Measurements from ENCODE around the gene RAB10. TPM values are rescaled to one million over a fixed set of nuclear protein-coding genes. Genes with fewer than 3 reads are reported as not detected.

RAB10 gene
- total RNA-seq, 2 donors from 2014 or later, result 118 to 139 TPM

- Histone ChIP-seq H3K4me1 (replicated peaks) (no peaks in the 10 kb centered on the region), H3K4me3 (no peak overlapping the region), H3K36me3 (no peaks in the 10 kb centered on the region), H3K27me3 (replicated peaks; ENCODE audit: insufficient read depth) (no peaks in the 10 kb centered on the region), H3K9me3 (no peaks in the 10 kb centered on the region), H3K27ac (no peak overlapping the region)
- intact Hi-C loops (cut with DNase I), result no loop called here
- DNase-seq (ENCODE audit: low spot score), result no peak
- TF ChIP-seq CTCF (IDR thresholded peaks at IDR 0.05) (no peak), POLR2A (IDR thresholded peaks at IDR 0.05) (no peak), POLR2AphosphoS5 (IDR thresholded peaks at IDR 0.05) (no peak)
- over 99% methylated on average over 11 of the region's 11 CpGs for WGBS
Observed at GRCh38 chr2:26182887-26183630, 149.2 kb downstream of the RAB10 start.

GRCh38 chr2:26184121-26184520 is 150.2 kb downstream of the RAB10 start:
- TF ChIP-seq CTCF (IDR thresholded peaks at IDR 0.05) (no peak), POLR2A (IDR thresholded peaks at IDR 0.05) (no peak), POLR2AphosphoS5 (IDR thresholded peaks at IDR 0.05) (no peak)
- Histone ChIP-seq H3K27ac (no peak overlapping the region), H3K27me3 (replicated peaks; ENCODE audit: insufficient read depth) (no peaks in the 10 kb centered on the region), H3K4me3 (peak overlapping the region in 1 of 2 donors; percentile 35), H3K4me1 (replicated peaks) (no peaks in the 10 kb centered on the region), H3K36me3 (no peaks in the 10 kb centered on the region), H3K9me3 (no peaks in the 10 kb centered on the region)
- DNase-seq (ENCODE audit: low spot score), result no peak
- intact Hi-C loops (cut with DNase I), result no loop called here
- WGBS, result 81% methylated on average over 34 of the region's 34 CpGs

- Histone ChIP-seq H3K4me3 (peak overlapping the region; percentile 32 to 35), H3K27ac (no peak overlapping the region), H3K27me3 (replicated peaks; ENCODE audit: insufficient read depth) (no peaks in the 10 kb centered on the region), H3K9me3 (no peaks in the 10 kb centered on the region), H3K4me1 (replicated peaks) (no peaks in the 10 kb centered on the region), H3K36me3 (no peaks in the 10 kb centered on the region)
- intact Hi-C loops (cut with DNase I), result no loop called here
- WGBS, result 29% methylated on average over 44 of the region's 114 CpGs
- peak; percentile 48 for DNase-seq (ENCODE audit: low spot score)
- TF ChIP-seq POLR2AphosphoS5 (IDR thresholded peaks at IDR 0.05), result no peak
- TF ChIP-seq CTCF (IDR thresholded peaks at IDR 0.05), result peak in 3 of 4 experiments; percentile 15 to 71 (median 61)
- no peak for TF ChIP-seq POLR2A (IDR thresholded peaks at IDR 0.05)
Observed at GRCh38 chr2:26184555-26185303, 150.8 kb downstream of the RAB10 start.

GRCh38 chr2:26185304-26185928 is 151.5 kb downstream of the RAB10 start:
- no peaks in the 10 kb centered on the region for H3K9me3 ChIP-seq
- TF ChIP-seq CTCF (IDR thresholded peaks at IDR 0.05) (no peak), POLR2A (IDR thresholded peaks at IDR 0.05) (no peak), POLR2AphosphoS5 (IDR thresholded peaks at IDR 0.05) (no peak)
- H3K4me3 ChIP-seq, result peak overlapping the region; percentile 32 to 35
- no peak overlapping the region for H3K27ac ChIP-seq
- WGBS, result 64% methylated on average over 20 of the region's 20 CpGs
- intact Hi-C loops (cut with DNase I), result no loop called here
- H3K4me1 ChIP-seq (replicated peaks), result no peaks in the 10 kb centered on the region
- DNase-seq (ENCODE audit: low spot score), result no peak
- H3K27me3 ChIP-seq (replicated peaks; ENCODE audit: insufficient read depth), result no peaks in the 10 kb centered on the region
- H3K36me3 ChIP-seq, result no peaks in the 10 kb centered on the region

Measured in prostate gland (tissue), 2 donors.